ENCODE data around the gene LHX2.

Gene LHX2

GRCh38 chr9:124000161-124000783 is 11.3 kb upstream of the LHX2 start:
- DNase-seq, result no peak

- no peak for DNase-seq
Measured at GRCh38 chr9:124000784-124001457, 10.6 kb upstream of the LHX2 start.

GRCh38 chr9:124001458-124001799 is 10.1 kb upstream of the LHX2 start:
- DNase-seq, result no peak

- DNase-seq, result no peak
Measured at GRCh38 chr9:124001866-124002525, 9.6 kb upstream of the LHX2 start.

DNA sequence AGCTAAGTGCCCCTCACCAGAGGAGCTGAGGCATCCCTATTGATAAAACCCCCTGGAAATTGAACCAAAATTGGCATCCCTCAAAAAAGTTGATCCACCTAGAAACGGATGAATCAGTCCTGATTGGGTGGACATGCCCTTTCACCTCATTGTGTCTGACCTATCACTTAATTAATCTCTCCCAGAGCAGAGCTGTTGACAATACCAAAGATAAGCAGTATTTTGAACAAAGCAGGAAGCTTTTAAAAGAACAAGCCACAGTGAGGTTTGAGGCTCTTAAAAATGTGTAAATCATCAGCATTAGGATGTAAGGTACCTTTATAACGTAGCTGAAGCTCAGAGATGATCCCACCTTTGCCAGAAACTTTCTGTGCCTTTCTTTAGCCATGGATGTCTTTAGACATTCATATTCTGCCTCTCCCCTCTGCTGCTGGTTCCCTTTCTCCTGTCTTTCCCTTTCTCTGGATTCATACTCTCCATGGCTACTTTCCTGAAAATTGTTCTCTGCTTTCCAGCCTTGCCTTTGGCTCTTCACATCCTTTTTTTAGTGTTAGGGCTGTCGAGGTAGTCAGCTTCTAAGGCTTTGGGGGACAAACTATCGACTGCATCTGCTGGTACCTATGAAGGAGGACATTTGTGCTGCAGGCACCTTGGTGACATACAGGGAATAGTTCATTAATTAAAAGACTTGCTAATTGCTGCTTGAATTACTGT is 7.8 kb upstream of the LHX2 start:
- DNase-seq, result no peak

DNA sequence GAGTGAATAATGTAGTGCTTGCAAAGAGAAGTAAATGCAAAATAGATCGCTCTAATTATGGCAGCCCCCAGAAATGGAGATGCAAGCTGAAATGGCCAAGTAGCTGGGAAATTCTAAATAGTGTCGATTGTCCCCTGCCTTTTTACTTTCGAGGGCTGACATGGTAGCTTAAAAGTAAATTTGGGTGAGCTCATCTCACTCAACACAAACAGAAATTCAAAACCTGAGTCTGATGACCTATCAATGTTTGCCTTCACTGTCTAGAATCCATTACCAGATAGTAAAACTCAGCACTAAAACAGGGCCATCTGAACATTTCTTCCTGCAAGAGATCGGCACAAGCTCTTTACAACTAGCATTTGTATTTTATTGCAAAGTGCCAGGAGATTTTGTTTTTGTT is 7.0 kb upstream of the LHX2 start:
- DNase-seq, result no peak

- DNase-seq, result no peak
Measured at GRCh38 chr9:124005029-124005771, 6.4 kb upstream of the LHX2 start.

- DNase-seq, result no peak
Measured at GRCh38 chr9:124006448-124007361, 4.9 kb upstream of the LHX2 start.

GRCh38 chr9:124007565-124008302 is 3.8 kb upstream of the LHX2 start:
- no peak for DNase-seq

DNA sequence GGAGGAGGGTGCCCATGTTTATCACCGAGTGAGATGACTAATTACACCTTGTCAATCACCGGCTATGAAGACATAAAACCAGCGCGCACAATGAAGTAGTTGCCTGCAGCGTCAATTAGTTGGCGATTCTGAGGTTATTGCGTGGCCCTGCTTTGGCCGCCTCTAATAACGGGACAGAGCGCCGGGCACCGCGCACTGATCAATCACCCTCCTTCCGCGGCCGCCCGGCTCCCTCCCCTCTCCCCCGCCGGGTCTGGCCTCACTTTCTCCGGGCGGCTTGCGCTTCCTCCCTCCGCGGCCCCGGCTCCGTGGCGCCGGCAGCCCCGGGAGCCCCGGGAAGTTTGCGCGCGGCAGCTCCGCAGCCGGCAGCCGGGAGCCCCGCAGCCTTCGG is 3.3 kb upstream of the LHX2 start:
- DNase-seq, result no peak

GRCh38 chr9:124008694-124009530 is 2.7 kb upstream of the LHX2 start:
- DNase-seq, result no peak

DNA sequence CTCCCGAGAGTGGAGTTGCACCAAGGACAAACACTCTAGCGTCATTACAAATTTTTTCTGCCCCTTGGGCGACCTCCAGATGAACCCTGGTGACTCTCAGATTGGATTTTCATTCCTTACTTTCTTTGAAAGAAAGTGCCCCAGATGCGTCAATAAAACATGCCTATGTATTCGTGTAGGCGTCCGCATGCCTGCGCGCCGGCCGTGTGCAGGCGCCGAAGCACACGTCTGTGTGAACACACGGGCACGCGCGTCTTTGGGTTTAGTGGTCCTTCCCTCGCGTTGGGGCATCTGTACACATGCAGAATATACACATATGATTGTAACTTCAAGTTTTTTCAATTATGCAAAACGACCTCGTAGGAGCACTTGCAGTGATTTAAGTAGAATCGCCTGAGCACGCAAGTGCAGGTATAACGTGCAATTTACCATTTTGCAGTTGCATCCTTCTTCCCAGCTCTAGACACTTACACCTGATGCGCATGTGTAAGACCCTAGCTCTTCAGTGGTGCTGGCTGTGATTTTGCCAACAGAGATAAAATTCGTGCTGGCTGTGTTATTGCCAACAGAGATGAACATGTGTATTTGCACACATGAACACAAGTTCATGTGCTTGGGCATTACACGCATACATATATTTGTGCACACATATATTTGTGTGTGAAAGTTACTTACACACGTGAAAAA is 1.9 kb upstream of the LHX2 start:
- DNase-seq, result no peak

DNA sequence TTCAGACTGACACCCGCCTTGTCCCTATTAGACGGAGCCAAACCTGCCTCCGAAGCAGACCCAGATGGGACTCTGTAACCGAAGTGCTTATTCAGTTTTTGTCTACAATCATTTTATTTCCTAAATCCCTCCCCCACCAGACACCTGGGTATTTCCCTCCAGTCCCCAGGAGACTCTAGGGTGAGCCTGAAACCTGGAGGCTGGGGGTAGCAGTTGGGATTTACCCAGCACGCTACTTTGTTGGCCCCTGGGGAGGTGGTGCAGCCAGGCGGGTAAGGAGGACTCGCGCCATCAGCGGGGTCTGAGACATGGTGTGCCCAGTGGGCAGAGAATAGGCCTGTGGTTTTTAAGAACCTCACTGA is 1.3 kb upstream of the LHX2 start:
- no peak for DNase-seq

- DNase-seq, result no peak
Measured at GRCh38 chr9:124010665-124011321, 775 bp upstream of the LHX2 start.

DNA sequence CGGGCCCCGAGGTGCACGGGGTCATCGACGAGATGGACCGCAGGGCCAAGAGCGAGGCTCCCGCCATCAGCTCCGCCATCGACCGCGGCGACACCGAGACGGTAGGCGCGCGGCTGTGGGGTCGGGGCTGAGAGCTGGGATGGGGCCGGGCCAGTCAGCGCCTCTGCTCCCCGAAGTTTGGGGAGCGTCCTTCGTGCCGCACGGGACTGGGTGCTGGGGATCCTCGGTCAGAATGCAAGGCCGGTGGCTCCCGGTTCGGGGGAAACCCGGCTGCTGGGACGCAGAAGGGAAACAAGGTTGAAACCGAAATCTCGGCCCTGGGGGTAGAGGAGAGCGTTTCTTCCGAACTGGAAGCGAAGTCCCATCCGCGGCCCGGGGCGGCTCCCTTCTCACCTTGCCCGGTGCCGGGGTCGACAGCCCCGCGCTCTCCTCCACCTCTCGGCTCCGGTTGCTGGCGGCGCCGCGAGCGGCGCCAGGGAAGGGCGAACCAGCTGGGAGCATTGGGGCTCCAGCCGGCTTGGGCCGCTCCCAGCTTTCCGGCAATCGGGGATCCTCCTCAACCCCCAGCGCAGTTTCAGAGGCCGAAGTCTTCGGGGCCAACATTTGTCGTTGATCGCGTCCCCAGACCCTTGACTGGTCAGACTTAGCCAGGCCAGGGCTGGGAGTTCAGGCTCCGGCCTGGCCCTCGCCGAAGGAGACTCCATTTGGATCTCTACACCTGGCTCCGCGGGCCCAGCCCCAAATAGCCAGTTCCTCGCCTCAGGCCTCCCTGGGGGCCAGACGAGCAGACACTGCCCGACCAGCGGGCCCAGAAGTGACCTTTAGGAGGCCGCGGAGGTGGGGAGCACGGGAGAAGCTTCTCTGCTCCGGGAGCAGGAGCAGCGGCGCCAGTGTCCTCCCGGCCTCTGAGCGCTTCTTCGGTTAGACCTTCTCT is 1.1 kb downstream of the LHX2 start:
- DNase-seq, result peak; percentile 47

GRCh38 chr9:124013309-124014210 is 2.0 kb downstream of the LHX2 start:
- DNase-seq, result peak; percentile 51
